ENCODE measurements around the gene LOXL4. TPM values are rescaled to one million over a fixed set of nuclear protein-coding genes. Genes with fewer than 3 reads are reported as not detected.
A peak's percentile ranks its signal among the peaks of the same experiment; 100 is the strongest.

The LOXL4 gene
- total and polyA plus RNA-seq, 7 experiments from 2014 or later = not detected

GRCh38 chr10:98260350-98260749 lies 7.6 kb downstream of the LOXL4 start:
- H3K27me3 Mint-ChIP-seq = peaks cover 0 to 5% (median 0%) of the 10 kb centered on the region in 5 donors
- CTCF ChIA-PET = no interaction called here
- peaks cover 0 to 2% (median 0%) of the 10 kb centered on the region in 11 donors for H3K9me3 Mint-ChIP-seq
- Histone ChIP-seq H3K27ac (ENCODE audit: low read depth, low read length) (no peak overlapping the region), H3K4me3 (ENCODE audit: low read length) (no peak overlapping the region), H3K27me3 (ENCODE audit: control insufficient read depth in 2 of 2, insufficient read depth in 2 of 2, low read length in 2 of 2) (no peaks in the 10 kb centered on the region), H3K36me3 (ENCODE audit: control insufficient read depth in 2 of 3, insufficient read depth in 3 of 3, low read length in 3 of 3) (peaks cover 0 to 2% (median 0%) of the 10 kb centered on the region in 3 experiments), H3K9me3 (ENCODE audit: control insufficient read depth in 2 of 3, low read length in 3 of 3) (no peaks in the 10 kb centered on the region), H3K4me1 (ENCODE audit: control insufficient read depth in 2 of 2, insufficient read depth in 2 of 2, low read length in 2 of 2) (no peaks in the 10 kb centered on the region)
- peaks cover 0 to 9% (median 6%) of the 10 kb centered on the region in 5 donors for H3K36me3 Mint-ChIP-seq
- H3K4me3 Mint-ChIP-seq = no peak overlapping the region
- DNase-seq (no peak), ATAC-seq (no peak)
- peaks cover 0 to 6% (median 0%) of the 10 kb centered on the region in 7 donors for H3K4me1 Mint-ChIP-seq
- peak overlapping the region in 1 of 9 donors; percentile 63 for H3K27ac Mint-ChIP-seq
- intact Hi-C loops (cut with micrococcal nuclease) = no loop called here
- POLR2A ChIA-PET = no interaction called here

- Mint-ChIP-seq H3K4me3 (no peak overlapping the region), H3K27ac (no peak overlapping the region), H3K9me3 (peaks cover 0 to 2% (median 0%) of the 10 kb centered on the region in 11 donors), H3K36me3 (peaks cover 0 to 9% (median 6%) of the 10 kb centered on the region in 5 donors), H3K4me1 (peaks cover 0 to 6% (median 0%) of the 10 kb centered on the region in 7 donors), H3K27me3 (peaks cover 0 to 5% (median 0%) of the 10 kb centered on the region in 5 donors)
- Histone ChIP-seq H3K4me3 (ENCODE audit: low read length) (no peak overlapping the region), H3K27ac (ENCODE audit: low read depth, low read length) (no peak overlapping the region), H3K27me3 (ENCODE audit: control insufficient read depth in 2 of 2, insufficient read depth in 2 of 2, low read length in 2 of 2) (no peaks in the 10 kb centered on the region), H3K4me1 (ENCODE audit: control insufficient read depth in 2 of 2, insufficient read depth in 2 of 2, low read length in 2 of 2) (no peaks in the 10 kb centered on the region), H3K9me3 (ENCODE audit: control insufficient read depth in 2 of 3, low read length in 3 of 3) (no peaks in the 10 kb centered on the region), H3K36me3 (ENCODE audit: control insufficient read depth in 2 of 3, insufficient read depth in 3 of 3, low read length in 3 of 3) (peaks cover 0 to 3% (median 0%) of the 10 kb centered on the region in 3 experiments)
- intact Hi-C loops (cut with micrococcal nuclease) = no loop called here
- DNase-seq (no peak), ATAC-seq (peak; percentile 81)
- ChIA-PET POLR2A (no interaction called here), CTCF (no interaction called here)
These were observed 8.2 kb downstream of the LOXL4 start for GRCh38 chr10:98259606-98260315.

DNA sequence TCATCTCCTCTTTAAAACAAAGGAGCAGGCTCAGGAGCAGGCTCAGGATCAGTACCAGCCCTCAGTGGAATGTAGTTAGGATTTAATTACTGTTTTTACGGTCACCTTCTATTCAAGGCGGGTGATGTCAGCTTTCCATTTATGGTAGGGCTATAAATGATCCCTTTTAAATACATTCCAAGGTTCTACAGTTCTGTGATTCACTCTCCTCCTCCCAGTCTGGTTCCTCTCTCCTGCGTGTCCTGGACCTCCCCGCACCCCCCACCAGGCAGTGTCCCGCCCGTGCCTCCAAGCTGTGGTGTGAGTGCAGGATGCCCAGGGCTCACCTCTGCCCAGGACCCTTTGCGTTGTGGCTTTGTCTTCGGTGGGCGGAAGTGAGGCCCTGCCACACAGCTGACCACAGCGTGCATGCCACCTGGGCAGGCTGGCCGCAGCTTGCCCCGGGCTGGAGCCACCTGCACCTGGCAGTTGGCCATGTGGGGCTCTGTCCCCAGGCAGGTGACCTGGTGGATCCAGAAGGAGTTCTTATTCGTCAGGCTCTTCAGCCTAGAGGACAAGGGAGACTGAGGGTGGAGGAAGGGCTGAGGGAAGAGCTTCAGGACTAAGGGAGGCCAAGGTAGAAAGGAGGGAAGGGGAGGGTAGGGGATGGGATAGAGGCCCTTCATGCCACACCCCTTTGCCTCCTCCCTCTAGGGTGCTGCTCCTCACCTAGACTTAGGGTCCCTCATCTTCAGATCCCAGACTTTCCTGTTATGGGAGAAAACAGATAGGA lies 9.1 kb downstream of the LOXL4 start:
- H3K27ac ChIP-seq (ENCODE audit: low read depth, low read length) = no peak overlapping the region
- intact Hi-C loops (cut with micrococcal nuclease) = no loop called here
- Mint-ChIP-seq H3K4me1 (peaks cover 0 to 6% (median 0%) of the 10 kb centered on the region in 7 donors), H3K27me3 (no peaks in the 10 kb centered on the region), H3K4me3 (no peak overlapping the region), H3K27ac (peak overlapping the region in 1 of 9 donors; percentile 12), H3K36me3 (peaks cover 0 to 9% (median 6%) of the 10 kb centered on the region in 5 donors), H3K9me3 (peaks cover 0 to 2% (median 0%) of the 10 kb centered on the region in 11 donors)
- H3K36me3 ChIP-seq (ENCODE audit: control insufficient read depth in 2 of 3, insufficient read depth in 3 of 3, low read length in 3 of 3) = peaks cover 0 to 3% (median 0%) of the 10 kb centered on the region in 3 experiments
- no peaks in the 10 kb centered on the region for H3K27me3 ChIP-seq (ENCODE audit: control insufficient read depth in 2 of 2, insufficient read depth in 2 of 2, low read length in 2 of 2)
- ATAC-seq = no peak
- no peak for DNase-seq
- no peaks in the 10 kb centered on the region for H3K4me1 ChIP-seq (ENCODE audit: control insufficient read depth in 2 of 2, insufficient read depth in 2 of 2, low read length in 2 of 2)
- CTCF ChIA-PET = no interaction called here
- no peaks in the 10 kb centered on the region for H3K9me3 ChIP-seq (ENCODE audit: control insufficient read depth in 2 of 3, low read length in 3 of 3)
- POLR2A ChIA-PET = no interaction called here
- H3K4me3 ChIP-seq (ENCODE audit: low read length) = no peak overlapping the region

DNA sequence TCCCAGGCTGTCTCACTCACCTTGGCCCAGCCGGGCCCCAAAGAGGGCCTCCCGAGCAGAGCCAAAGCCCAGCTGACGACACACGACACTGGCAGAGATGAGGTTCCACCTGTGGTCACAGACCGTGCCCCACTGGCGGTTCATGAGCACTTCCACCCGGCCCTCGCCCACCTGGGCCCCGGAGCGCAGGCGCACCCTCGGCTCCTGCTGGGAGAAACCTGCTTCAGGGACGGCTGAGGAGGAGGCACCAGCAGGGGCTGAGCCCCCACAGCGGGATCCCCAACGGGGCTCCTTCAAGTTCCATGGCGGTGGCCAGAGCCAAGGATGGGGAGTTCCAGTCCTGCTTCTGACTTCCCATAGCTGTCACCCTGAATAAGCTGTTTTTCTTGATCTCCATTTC lies 10.0 kb downstream of the LOXL4 start:
- no peak for DNase-seq
- no peaks in the 10 kb centered on the region for H3K9me3 ChIP-seq (ENCODE audit: control insufficient read depth in 2 of 3, low read length in 3 of 3)
- POLR2A ChIA-PET = no interaction called here

GRCh38 chr10:98257198-98257597 lies 10.8 kb downstream of the LOXL4 start:
- no peak for ATAC-seq
- no peak overlapping the region for H3K27ac Mint-ChIP-seq
- no peaks in the 10 kb centered on the region for H3K27me3 Mint-ChIP-seq
- Histone ChIP-seq H3K9me3 (ENCODE audit: control insufficient read depth in 2 of 3, low read length in 3 of 3) (no peaks in the 10 kb centered on the region), H3K27ac (ENCODE audit: low read depth, low read length) (no peak overlapping the region), H3K36me3 (ENCODE audit: control insufficient read depth in 2 of 3, insufficient read depth in 3 of 3, low read length in 3 of 3) (peaks cover 0 to 3% (median 0%) of the 10 kb centered on the region in 3 experiments), H3K4me1 (ENCODE audit: control insufficient read depth in 2 of 2, insufficient read depth in 2 of 2, low read length in 2 of 2) (no peaks in the 10 kb centered on the region), H3K4me3 (ENCODE audit: low read length) (no peak overlapping the region), H3K27me3 (ENCODE audit: control insufficient read depth in 2 of 2, insufficient read depth in 2 of 2, low read length in 2 of 2) (no peaks in the 10 kb centered on the region)
- intact Hi-C loops (cut with micrococcal nuclease) = no loop called here
- H3K9me3 Mint-ChIP-seq = peaks cover 0 to 2% (median 0%) of the 10 kb centered on the region in 11 donors
- CTCF ChIA-PET = no interaction called here
- H3K4me1 Mint-ChIP-seq = peaks cover 0 to 6% (median 0%) of the 10 kb centered on the region in 7 donors
- POLR2A ChIA-PET = no interaction called here
- no peak overlapping the region for H3K4me3 Mint-ChIP-seq
- peaks cover 0 to 9% (median 6%) of the 10 kb centered on the region in 5 donors for H3K36me3 Mint-ChIP-seq
- no peak for DNase-seq

More for the DNA sequence above, 10.0 kb downstream of the LOXL4 start:
- peaks cover 0 to 9% (median 6%) of the 10 kb centered on the region in 5 donors for H3K36me3 Mint-ChIP-seq
- Histone ChIP-seq H3K36me3 (ENCODE audit: control insufficient read depth in 2 of 3, insufficient read depth in 3 of 3, low read length in 3 of 3) (peaks cover 0 to 3% (median 0%) of the 10 kb centered on the region in 3 experiments), H3K27me3 (ENCODE audit: control insufficient read depth in 2 of 2, insufficient read depth in 2 of 2, low read length in 2 of 2) (no peaks in the 10 kb centered on the region), H3K4me3 (ENCODE audit: low read length) (no peak overlapping the region), H3K27ac (ENCODE audit: low read depth, low read length) (no peak overlapping the region), H3K4me1 (ENCODE audit: control insufficient read depth in 2 of 2, insufficient read depth in 2 of 2, low read length in 2 of 2) (no peaks in the 10 kb centered on the region)
- peaks cover 0 to 6% (median 0%) of the 10 kb centered on the region in 7 donors for H3K4me1 Mint-ChIP-seq
- intact Hi-C loops (cut with micrococcal nuclease) = no loop called here
- CTCF ChIA-PET = no interaction called here
- peaks cover 0 to 2% (median 0%) of the 10 kb centered on the region in 11 donors for H3K9me3 Mint-ChIP-seq
- no peak overlapping the region for H3K27ac Mint-ChIP-seq
- ATAC-seq = no peak
- H3K27me3 Mint-ChIP-seq = no peaks in the 10 kb centered on the region
- no peak overlapping the region for H3K4me3 Mint-ChIP-seq

DNA sequence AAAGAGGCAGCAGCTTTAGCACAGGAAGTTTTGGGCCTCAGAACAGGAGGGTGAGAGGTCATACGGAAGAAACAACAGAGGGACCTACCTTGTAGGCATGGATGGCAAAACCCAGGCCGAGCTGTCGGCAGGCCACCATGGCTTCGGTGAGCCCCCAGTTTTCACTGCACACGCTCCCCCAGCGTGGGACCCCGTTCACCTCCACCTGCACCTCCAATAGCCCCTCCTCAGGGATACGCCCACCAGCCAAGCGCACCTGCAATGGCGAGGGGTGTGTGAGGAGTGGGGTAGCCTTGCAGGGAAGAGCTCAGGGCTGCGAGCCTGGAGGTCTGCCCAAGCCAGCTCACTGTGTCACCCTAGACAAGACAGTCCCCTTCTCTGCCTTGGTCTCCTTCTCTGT lies 11.3 kb downstream of the LOXL4 start:
- no peak for DNase-seq
- ATAC-seq = no peak

More for the DNA sequence above, 11.3 kb downstream of the LOXL4 start:
- POLR2A ChIA-PET = no interaction called here
- Mint-ChIP-seq H3K9me3 (peaks cover 0 to 2% (median 0%) of the 10 kb centered on the region in 11 donors), H3K4me1 (peaks cover 0 to 6% (median 0%) of the 10 kb centered on the region in 7 donors), H3K36me3 (peaks cover 0 to 10% (median 6%) of the 10 kb centered on the region in 5 donors), H3K4me3 (no peak overlapping the region), H3K27ac (no peak overlapping the region), H3K27me3 (no peaks in the 10 kb centered on the region)
- intact Hi-C loops (cut with micrococcal nuclease) = no loop called here
- H3K4me1 ChIP-seq (ENCODE audit: control insufficient read depth in 2 of 2, insufficient read depth in 2 of 2, low read length in 2 of 2) = no peaks in the 10 kb centered on the region
- no peak overlapping the region for H3K4me3 ChIP-seq (ENCODE audit: low read length)
- peaks cover 0 to 8% (median 0%) of the 10 kb centered on the region in 3 experiments for H3K36me3 ChIP-seq (ENCODE audit: control insufficient read depth in 2 of 3, insufficient read depth in 3 of 3, low read length in 3 of 3)
- no peak overlapping the region for H3K27ac ChIP-seq (ENCODE audit: low read depth, low read length)
- H3K27me3 ChIP-seq (ENCODE audit: control insufficient read depth in 2 of 2, insufficient read depth in 2 of 2, low read length in 2 of 2) = no peaks in the 10 kb centered on the region
- CTCF ChIA-PET = no interaction called here
- H3K9me3 ChIP-seq (ENCODE audit: control insufficient read depth in 2 of 3, low read length in 3 of 3) = no peaks in the 10 kb centered on the region

Measured in naive thymus-derived CD4-positive, alpha-beta T cell (primary cell).